DOHH2 (cell line): ENCODE measurements around the gene ZBTB43.

ENCODE experiments used
- H3F3A ChIP-seq: fragments of 200-600 bp; sonication (generic), shearing (Covaris generic); 2 replicates; pipeline ENCODE4 v1.6.0; 2016; ENCODE audit warnings: antibody characterized with exemption, mild to moderate bottlenecking; ENCODE audit not compliant: control insufficient read depth, insufficient read depth
- H3K27ac ChIP-seq: fragments of 200-600 bp; sonication (generic); 2 replicates; pipeline ENCODE4 v1.5.1; 2014; ENCODE audit warnings: low read depth, mild to moderate bottlenecking, low read length, moderate library complexity
- H3K27me3 ChIP-seq: fragments of 200-600 bp; sonication (generic); 2 replicates; pipeline ENCODE4 v1.6.1; 2014; ENCODE audit warnings: mild to moderate bottlenecking, low read length, mixed read lengths; ENCODE audit not compliant: control insufficient read depth
- H3K36me3 ChIP-seq: fragments of 200-600 bp; sonication (generic); 2 replicates; pipeline ENCODE4 v1.6.1; 2014; ENCODE audit warnings: mild to moderate bottlenecking, low read length, moderate library complexity, mixed read lengths; ENCODE audit not compliant: control insufficient read depth
- H3K4me1 ChIP-seq: fragments of 200-600 bp; sonication (generic); 2 replicates; pipeline ENCODE4 v1.6.1; 2014; ENCODE audit warnings: mild to moderate bottlenecking, low read length, mixed read lengths; ENCODE audit not compliant: control insufficient read depth
- H3K4me2 ChIP-seq: fragments of 200-600 bp; sonication (generic); 2 replicates; pipeline ENCODE4 v1.6.0; 2014; ENCODE audit warnings: mild to moderate bottlenecking, low read length, moderate library complexity
- H3K4me3 ChIP-seq: fragments of 200-600 bp; sonication (generic); 2 replicates; pipeline ENCODE4 v1.5.1; 2014; ENCODE audit warnings: mild to moderate bottlenecking, low read length, mixed read lengths
- H3K79me2 ChIP-seq: fragments of 200-600 bp; sonication (generic); 2 replicates; pipeline ENCODE4 v1.6.1; 2014; ENCODE audit warnings: mild to moderate bottlenecking, low read length, mixed read lengths; ENCODE audit not compliant: control insufficient read depth
- H3K9me2 ChIP-seq: fragments of 200-600 bp; sonication (generic); replicated peaks from 2 replicates; pipeline ENCODE4 v1.6.1; 2014; ENCODE audit warnings: mild to moderate bottlenecking, low read length, mixed read lengths; ENCODE audit not compliant: control insufficient read depth
- H3K9me3 ChIP-seq: fragments of 200-600 bp; sonication (generic); 2 replicates; pipeline ENCODE4 v1.6.1; 2014; ENCODE audit warnings: antibody characterized with exemption, low read length, mixed read lengths; ENCODE audit not compliant: control insufficient read depth, insufficient read depth
- H4K20me1 ChIP-seq: fragments of 200-600 bp; sonication (generic); 2 replicates; pipeline ENCODE4 v1.6.0; 2014; ENCODE audit warnings: low read depth, mild to moderate bottlenecking, antibody characterized with exemption, low read length, moderate library complexity; ENCODE audit not compliant: control insufficient read depth, insufficient read depth
- EZH2phosphoT487 ChIP-seq: fragments of 200-600 bp; sonication (generic); IDR thresholded peaks from 2 replicates; pipeline ENCODE4 v1.6.1; 2017; ENCODE audit warnings: borderline replicate concordance, mild to moderate bottlenecking, antibody characterized with exemption, low read length, moderate library complexity, mixed read lengths
- TF ChIP-seq, protein P1 (sequence below): fragments of 200-600 bp; sonication (generic); IDR thresholded peaks from one replicate; pipeline ENCODE4 v1.5.1; 2014; ENCODE audit warnings: antibody characterized with exemption, mild to moderate bottlenecking, low read depth, low read length; ENCODE audit not compliant: poor library complexity, severe bottlenecking

The ZBTB43 gene

DNA sequence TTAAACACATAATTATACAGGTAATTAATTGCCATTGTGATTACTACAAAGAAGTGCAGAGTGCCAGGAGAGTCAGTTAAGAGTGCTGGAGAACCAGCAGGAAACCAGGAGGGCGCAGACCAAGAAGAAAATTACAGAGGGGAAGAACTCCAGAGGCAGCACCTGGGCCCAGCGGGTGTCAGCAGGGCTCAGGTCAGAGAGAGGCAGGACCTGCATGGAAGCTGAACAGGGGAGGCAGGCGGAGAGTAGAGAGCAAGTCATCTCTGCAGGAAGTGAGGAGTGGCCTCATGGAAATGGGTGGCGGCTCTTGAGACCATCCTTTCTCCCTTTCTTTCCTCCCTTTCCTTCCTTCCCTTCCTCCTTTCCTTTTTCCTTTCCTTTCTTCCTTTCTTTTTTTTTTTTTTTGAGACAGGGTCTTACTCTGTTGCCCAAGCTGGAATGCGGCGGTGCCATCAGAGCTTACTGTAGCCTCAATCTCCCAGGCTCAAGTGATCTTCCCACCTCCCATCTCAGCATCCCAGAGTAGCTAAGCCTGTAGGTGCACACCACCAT lies 51.6 kb downstream of the ZBTB43 start:
- H3K27me3 ChIP-seq = peaks cover 41% of the 10 kb centered on the region
- H3K9me3 ChIP-seq = no peaks in the 10 kb centered on the region
- H3K9me2 ChIP-seq = no peaks in the 10 kb centered on the region
- H3K4me3 ChIP-seq = no peak overlapping the region
- no peak overlapping the region for H3K27ac ChIP-seq
- H4K20me1 ChIP-seq = no peaks in the 10 kb centered on the region
- peaks cover 6% of the 10 kb centered on the region for H3K79me2 ChIP-seq
- H3K4me1 ChIP-seq = peaks cover 12% of the 10 kb centered on the region
- TF ChIP-seq, protein P1, sequence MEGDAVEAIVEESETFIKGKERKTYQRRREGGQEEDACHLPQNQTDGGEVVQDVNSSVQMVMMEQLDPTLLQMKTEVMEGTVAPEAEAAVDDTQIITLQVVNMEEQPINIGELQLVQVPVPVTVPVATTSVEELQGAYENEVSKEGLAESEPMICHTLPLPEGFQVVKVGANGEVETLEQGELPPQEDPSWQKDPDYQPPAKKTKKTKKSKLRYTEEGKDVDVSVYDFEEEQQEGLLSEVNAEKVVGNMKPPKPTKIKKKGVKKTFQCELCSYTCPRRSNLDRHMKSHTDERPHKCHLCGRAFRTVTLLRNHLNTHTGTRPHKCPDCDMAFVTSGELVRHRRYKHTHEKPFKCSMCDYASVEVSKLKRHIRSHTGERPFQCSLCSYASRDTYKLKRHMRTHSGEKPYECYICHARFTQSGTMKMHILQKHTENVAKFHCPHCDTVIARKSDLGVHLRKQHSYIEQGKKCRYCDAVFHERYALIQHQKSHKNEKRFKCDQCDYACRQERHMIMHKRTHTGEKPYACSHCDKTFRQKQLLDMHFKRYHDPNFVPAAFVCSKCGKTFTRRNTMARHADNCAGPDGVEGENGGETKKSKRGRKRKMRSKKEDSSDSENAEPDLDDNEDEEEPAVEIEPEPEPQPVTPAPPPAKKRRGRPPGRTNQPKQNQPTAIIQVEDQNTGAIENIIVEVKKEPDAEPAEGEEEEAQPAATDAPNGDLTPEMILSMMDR = no peak
- no peak for TF ChIP-seq EZH2phosphoT487
- H3F3A ChIP-seq = peaks cover 2% of the 10 kb centered on the region; the same call in 1 of the 2 replicates
- no peak overlapping the region for H3K4me2 ChIP-seq
- H3K36me3 ChIP-seq = no peaks in the 10 kb centered on the region

DNA sequence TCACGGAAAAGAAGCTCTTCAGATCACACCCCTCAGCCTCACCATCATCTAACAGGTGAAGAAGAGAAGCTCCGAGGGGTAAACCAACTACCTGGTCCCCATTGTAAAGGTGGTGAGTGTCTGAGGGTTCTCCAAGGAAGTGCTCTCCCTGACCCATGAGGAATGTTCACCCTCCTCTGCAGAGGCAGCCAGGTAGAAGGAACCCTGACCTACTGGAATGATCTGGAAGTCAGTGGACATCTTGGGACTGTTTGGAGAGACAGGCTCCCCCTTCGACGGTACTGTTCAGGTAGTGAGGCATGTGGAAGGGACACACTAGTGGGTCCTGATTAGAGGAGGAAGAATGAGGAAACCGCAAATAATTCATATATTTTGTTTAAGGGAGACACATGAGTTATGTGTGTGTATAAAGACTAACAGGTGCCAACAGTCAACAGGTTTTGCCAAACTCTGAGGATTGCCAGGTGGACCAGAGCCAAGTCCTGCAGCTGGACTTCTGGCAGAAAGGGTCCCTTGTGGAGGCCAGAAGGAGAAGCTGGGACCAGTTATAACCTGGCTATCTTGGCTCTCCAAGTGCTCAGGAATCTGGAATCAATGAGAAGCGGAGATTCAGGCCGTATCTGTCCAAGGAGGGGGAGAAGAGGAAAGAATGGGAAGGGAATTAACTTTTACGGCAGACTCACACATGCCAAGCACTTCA lies 52.6 kb downstream of the ZBTB43 start:
- H3K27me3 ChIP-seq = peaks cover 32% of the 10 kb centered on the region
- peaks cover 4% of the 10 kb centered on the region; the same call in 1 of the 2 replicates for H4K20me1 ChIP-seq
- peaks cover 3% of the 10 kb centered on the region; the same call in 1 of the 2 replicates for H3K36me3 ChIP-seq
- H3K79me2 ChIP-seq = peaks cover 16% of the 10 kb centered on the region
- no peak overlapping the region for H3K27ac ChIP-seq
- no peak overlapping the region for H3K4me3 ChIP-seq
- TF ChIP-seq, protein P1 = no peak
- TF ChIP-seq EZH2phosphoT487 = no peak
- no peaks in the 10 kb centered on the region for H3K9me2 ChIP-seq
- H3K4me1 ChIP-seq = peaks cover 22% of the 10 kb centered on the region
- peaks cover 12% of the 10 kb centered on the region for H3F3A ChIP-seq
- no peaks in the 10 kb centered on the region for H3K9me3 ChIP-seq
- no peak overlapping the region for H3K4me2 ChIP-seq

DNA sequence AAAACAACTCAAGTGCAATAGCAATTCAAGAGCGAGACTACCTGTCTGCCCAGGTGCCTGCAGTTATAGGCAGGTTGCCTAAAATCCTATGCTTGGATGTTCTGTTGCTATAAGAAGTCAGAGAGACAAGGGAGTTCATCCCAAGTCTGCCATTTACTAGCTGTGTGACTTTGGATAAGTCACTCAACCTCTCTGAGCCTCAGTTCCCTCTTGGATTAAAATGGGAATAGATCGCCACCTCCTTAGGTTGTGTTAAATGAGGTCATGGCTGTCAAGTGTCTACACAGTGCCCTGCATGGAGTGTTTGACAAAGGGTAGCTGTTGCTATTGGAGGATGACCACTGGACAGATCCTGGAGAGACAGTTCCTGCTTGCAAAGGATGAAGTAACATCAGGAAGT lies 54.3 kb downstream of the ZBTB43 start:
- Histone ChIP-seq H3K79me2 (peaks cover 33% of the 10 kb centered on the region), H3K36me3 (peaks cover 17% of the 10 kb centered on the region), H3K4me2 (no peak overlapping the region), H3K4me3 (no peak overlapping the region), H3K27ac (no peak overlapping the region), H4K20me1 (peaks cover 4% of the 10 kb centered on the region; the same call in 1 of the 2 replicates), H3K9me3 (no peaks in the 10 kb centered on the region), H3F3A (peaks cover 15% of the 10 kb centered on the region), H3K27me3 (peaks cover 25% of the 10 kb centered on the region), H3K9me2 (no peaks in the 10 kb centered on the region), H3K4me1 (peaks cover 34% of the 10 kb centered on the region)
- no peak for TF ChIP-seq EZH2phosphoT487
- TF ChIP-seq, protein P1 = no peak
